T-cell (primary cell): Measurements from ENCODE around the gene MTG2. TPM values are rescaled to one million over a fixed set of nuclear protein-coding genes. Genes with fewer than 3 reads are reported as not detected.

Source experiments
- ATAC-seq, 4 experiments: fragments of 200-7000 bp in 3 of 4; fragments of 150-1000 bp in 1 of 4; cut with Tn5 transposase; replicated peaks in 1 of 4; 1 replicate in 3 of 4; 2 replicates in 1 of 4; pipeline ENCODE4 v1.10.0; 2021; ENCODE audit warnings: moderate library complexity in 3 of 4, mild to moderate bottlenecking in 2 of 4, moderate number of reproducible peaks in 1 of 4
- CTCF ChIA-PET, 2 donors: fragments of 300-600 bp; sonication (Branson Sonifier 250); formaldehyde crosslinking; loops; one replicate each; lab custom pipeline; 2022; ENCODE audit warnings: antibody characterized with exemption in 2 of 2; lab: Charles Lee
- POLR2A ChIA-PET, 2 donors: fragments of 300-600 bp; sonication (Branson Sonifier 250); formaldehyde crosslinking; loops; one replicate each; lab custom pipeline; 2022; ENCODE audit warnings: antibody characterized with exemption in 2 of 2; lab: Charles Lee
- DNase-seq, 35 experiments: peaks; one replicate each; pipeline versions ENCODE4 v3.0.0 to v3.0.0-alpha.2; 2013 to 2023
- H3K27ac ChIP-seq: one replicate; pipeline ENCODE4 v1.5.1; 2013; ENCODE audit warnings: low read length
- H3K27me3 ChIP-seq, 2 experiments: replicated peaks in 1 of 2; 1 replicate in 1 of 2; 2 replicates in 1 of 2; pipeline versions ENCODE4 v1.6.1 to v1.7.0; 2013; ENCODE audit warnings: low read length in 1 of 2, mixed read lengths in 1 of 2; ENCODE audit not compliant: control insufficient read depth in 2 of 2, insufficient read depth in 2 of 2; ENCODE audit errors: extremely low read depth in 1 of 2
- H3K36me3 ChIP-seq, 2 donors: 1 replicate in 1 of 2; 2 replicates in 1 of 2; pipeline versions ENCODE4 v1.6.1 to v1.7.0; 2013; ENCODE audit warnings: low read length in 1 of 2; ENCODE audit not compliant: control insufficient read depth in 2 of 2, insufficient read depth in 1 of 2; ENCODE audit errors: extremely low read depth in 1 of 2
- H3K4me1 ChIP-seq, 2 experiments: 1 replicate in 1 of 2; 2 replicates in 1 of 2; pipeline versions ENCODE4 v1.6.1 to v1.7.0; 2013; ENCODE audit warnings: low read length in 2 of 2, mixed read lengths in 1 of 2; ENCODE audit not compliant: insufficient read depth in 2 of 2, control insufficient read depth in 1 of 2; ENCODE audit errors: extremely low read depth in 1 of 2
- H3K4me3 ChIP-seq, 2 donors: 1 replicate in 1 of 2; 2 replicates in 1 of 2; pipeline versions ENCODE4 v1.5.1 to v1.7.0; 2013; ENCODE audit warnings: mild to moderate bottlenecking in 2 of 2, low read length in 1 of 2, moderate library complexity in 1 of 2; ENCODE audit not compliant: control insufficient read depth in 1 of 2; ENCODE audit errors: extremely low read depth in 1 of 2
- H3K9me3 ChIP-seq: 2 replicates; pipeline ENCODE4 v1.7.0; 2013
- H3K27ac Mint-ChIP-seq, 2 donors: one replicate each; pipeline ENCODE4 v1.8.0; 2020 to 2021; ENCODE audit warnings: mild to moderate bottlenecking in 2 of 2, mixed read lengths in 2 of 2
- H3K27me3 Mint-ChIP-seq, 2 donors: one replicate each; pipeline ENCODE4 v1.8.0; 2021 to 2022; ENCODE audit warnings: mixed read lengths in 2 of 2
- H3K36me3 Mint-ChIP-seq: one replicate; pipeline ENCODE4 v1.8.0; 2021; ENCODE audit warnings: mixed read lengths
- H3K4me1 Mint-ChIP-seq, 3 donors: one replicate each; pipeline ENCODE4 v1.8.0; 2020 to 2022; ENCODE audit warnings: mixed read lengths in 3 of 3, mild to moderate bottlenecking in 1 of 3
- H3K4me3 Mint-ChIP-seq, 3 donors: one replicate each; pipeline ENCODE4 v1.8.0; 2020 to 2022; ENCODE audit warnings: mild to moderate bottlenecking in 3 of 3, mixed read lengths in 3 of 3, moderate library complexity in 3 of 3
- H3K9me3 Mint-ChIP-seq, 3 donors: one replicate each; pipeline ENCODE4 v1.8.0; 2020 to 2022; ENCODE audit warnings: mixed read lengths in 3 of 3
- WGBS: methylation state at CpG from one replicate; pipeline ENCODE4 v1.1.5; 2013; ENCODE audit warnings: missing lambda C conversion rate; ENCODE audit not compliant: insufficient coverage; 5-methylcytosine and 5-hydroxymethylcytosine counted together
- total RNA-seq, 35 experiments: library from RNA in 6 of 35; stranded (reverse) in 6 of 35; fragments of 120-200 nt in 1 of 35; gene quantifications; one replicate each; pipeline versions ENCODE4 v1.2.1 to v1.2.4 and lab custom pipeline; 2013 to 2026

The MTG2 gene
- total RNA-seq, 5 donors from 2014 or later (not counting 1 experiment from before 2014, with no cell fraction given), result 21.1 to 51.9 (median 44.1) TPM

GRCh38 chr20:62164879-62165761, 17.7 kb upstream of the MTG2 start:
- Histone ChIP-seq H3K27ac (no peak overlapping the region), H3K4me3 (no peak overlapping the region), H3K27me3 (no peaks in the 10 kb centered on the region), H3K4me1 (no peaks in the 10 kb centered on the region), H3K9me3 (no peaks in the 10 kb centered on the region), H3K36me3 (peaks cover 25 to 44% of the 10 kb centered on the region in 2 donors)
- 99% methylated on average over 38 of the region's 41 CpGs for WGBS
- no peak overlapping the region for H3K4me3 Mint-ChIP-seq
- no peaks in the 10 kb centered on the region for H3K27me3 Mint-ChIP-seq
- H3K9me3 Mint-ChIP-seq, result no peaks in the 10 kb centered on the region
- CTCF ChIA-PET, result no interaction called here
- POLR2A ChIA-PET, result no interaction called here
- no peak for DNase-seq
- H3K27ac Mint-ChIP-seq, result no peak overlapping the region
- no peak for ATAC-seq
- no peaks in the 10 kb centered on the region for H3K4me1 Mint-ChIP-seq
- peaks cover 28% of the 10 kb centered on the region for H3K36me3 Mint-ChIP-seq

GRCh38 chr20:62165762-62166399, 16.9 kb upstream of the MTG2 start:
- no peak for DNase-seq
- Mint-ChIP-seq H3K27me3 (no peaks in the 10 kb centered on the region), H3K4me3 (no peak overlapping the region), H3K27ac (no peak overlapping the region), H3K4me1 (no peaks in the 10 kb centered on the region), H3K9me3 (no peaks in the 10 kb centered on the region), H3K36me3 (peaks cover 24% of the 10 kb centered on the region)
- no peaks in the 10 kb centered on the region for H3K27me3 ChIP-seq
- WGBS, result 96% methylated on average over 19 of the region's 25 CpGs
- ChIA-PET POLR2A (no interaction called here), CTCF (no interaction called here)
- no peaks in the 10 kb centered on the region for H3K9me3 ChIP-seq
- no peaks in the 10 kb centered on the region for H3K4me1 ChIP-seq
- H3K36me3 ChIP-seq, result peaks cover 25 to 39% of the 10 kb centered on the region in 2 donors
- H3K27ac ChIP-seq, result no peak overlapping the region
- ATAC-seq, result no peak
- no peak overlapping the region for H3K4me3 ChIP-seq

GRCh38 chr20:62167474-62167873, 15.4 kb upstream of the MTG2 start:
- POLR2A ChIA-PET, result interaction anchor here in 1 of 2 donors (0.6 kb wide), 1 partner anchor 39 kb away, joined by 3 read pairs; no protein-coding TSS in a partner anchor
- CTCF ChIA-PET, result interaction anchor here in 1 of 2 donors (0.7 kb wide), 1 partner anchor 164 kb away, joined by 11 read pairs; no protein-coding TSS in a partner anchor
- Mint-ChIP-seq H3K27me3 (no peaks in the 10 kb centered on the region), H3K27ac (no peak overlapping the region), H3K4me3 (no peak overlapping the region), H3K4me1 (no peaks in the 10 kb centered on the region), H3K36me3 (peaks cover 27% of the 10 kb centered on the region), H3K9me3 (no peaks in the 10 kb centered on the region)
- H3K4me3 ChIP-seq, result no peak overlapping the region
- ATAC-seq (no peak), DNase-seq (no peak)
- no peaks in the 10 kb centered on the region for H3K27me3 ChIP-seq
- peaks cover 20 to 38% of the 10 kb centered on the region in 2 donors for H3K36me3 ChIP-seq
- no peak overlapping the region for H3K27ac ChIP-seq
- WGBS, result 90% methylated on average over 4 of the region's 6 CpGs
- no peaks in the 10 kb centered on the region for H3K4me1 ChIP-seq
- no peaks in the 10 kb centered on the region for H3K9me3 ChIP-seq

GRCh38 chr20:62168061-62168460, 14.8 kb upstream of the MTG2 start:
- CTCF ChIA-PET, result interaction anchor here in 1 of 2 donors (0.7 kb wide), 1 partner anchor 165 kb away, joined by 11 read pairs; no protein-coding TSS in a partner anchor
- no peak for DNase-seq
- Mint-ChIP-seq H3K27me3 (no peaks in the 10 kb centered on the region), H3K4me3 (no peak overlapping the region), H3K9me3 (no peaks in the 10 kb centered on the region), H3K36me3 (peaks cover 27% of the 10 kb centered on the region), H3K4me1 (no peaks in the 10 kb centered on the region), H3K27ac (no peak overlapping the region)
- WGBS, result 100% methylated on average over 1 of the region's 4 CpGs
- H3K36me3 ChIP-seq, result peaks cover 20 to 34% of the 10 kb centered on the region in 2 donors
- H3K9me3 ChIP-seq, result no peaks in the 10 kb centered on the region
- ATAC-seq, result no peak
- no peak overlapping the region for H3K27ac ChIP-seq
- H3K27me3 ChIP-seq, result no peaks in the 10 kb centered on the region
- H3K4me3 ChIP-seq, result no peak overlapping the region
- no peaks in the 10 kb centered on the region for H3K4me1 ChIP-seq
- POLR2A ChIA-PET, result interaction anchor here in 1 of 2 donors (0.6 kb wide), 1 partner anchor 40 kb away, joined by 3 read pairs; no protein-coding TSS in a partner anchor

GRCh38 chr20:62168890-62169435, 13.9 kb upstream of the MTG2 start:
- no peaks in the 10 kb centered on the region for H3K4me1 ChIP-seq
- no peak for ATAC-seq

GRCh38 chr20:62170536-62170935, 12.3 kb upstream of the MTG2 start:
- no peak for ATAC-seq
- H3K27me3 ChIP-seq, result no peaks in the 10 kb centered on the region
- WGBS, result 97% methylated on average over 6 of the region's 9 CpGs

More at GRCh38 chr20:62168890-62169435, 13.9 kb upstream of the MTG2 start:
- no peak overlapping the region for H3K27ac ChIP-seq
- WGBS, result 97% methylated on average over 9 of the region's 23 CpGs
- H3K9me3 ChIP-seq, result no peaks in the 10 kb centered on the region
- no peak overlapping the region for H3K4me3 Mint-ChIP-seq
- H3K9me3 Mint-ChIP-seq, result no peaks in the 10 kb centered on the region
- POLR2A ChIA-PET, result no interaction called here
- CTCF ChIA-PET, result no interaction called here
- no peak overlapping the region for H3K27ac Mint-ChIP-seq
- H3K27me3 ChIP-seq, result no peaks in the 10 kb centered on the region
- DNase-seq, result no peak
- H3K36me3 ChIP-seq, result peaks cover 20 to 31% of the 10 kb centered on the region in 2 donors
- no peaks in the 10 kb centered on the region for H3K27me3 Mint-ChIP-seq
- H3K4me3 ChIP-seq, result no peak overlapping the region
- H3K36me3 Mint-ChIP-seq, result peaks cover 25% of the 10 kb centered on the region
- no peaks in the 10 kb centered on the region for H3K4me1 Mint-ChIP-seq

More at GRCh38 chr20:62170536-62170935, 12.3 kb upstream of the MTG2 start:
- no peak overlapping the region for H3K4me3 ChIP-seq
- Mint-ChIP-seq H3K4me3 (no peak overlapping the region), H3K4me1 (no peaks in the 10 kb centered on the region), H3K9me3 (no peaks in the 10 kb centered on the region), H3K27ac (no peak overlapping the region), H3K36me3 (peaks cover 28% of the 10 kb centered on the region), H3K27me3 (no peaks in the 10 kb centered on the region)
- H3K27ac ChIP-seq, result no peak overlapping the region
- POLR2A ChIA-PET, result no interaction called here
- no peaks in the 10 kb centered on the region for H3K4me1 ChIP-seq
- DNase-seq, result no peak
- no peaks in the 10 kb centered on the region for H3K9me3 ChIP-seq
- peaks cover 10 to 17% of the 10 kb centered on the region in 2 donors for H3K36me3 ChIP-seq
- CTCF ChIA-PET, result no interaction called here
